CD14-positive monocyte (primary cell): ENCODE results near the gene TRIOBP. TPM values are rescaled to one million over a fixed set of nuclear protein-coding genes. Genes with fewer than 3 reads are reported as not detected.

Experiments used
- DNase-seq, 3 donors: peaks; one replicate each; pipeline ENCODE4 v3.0.0-alpha.2; 2011 to 2022
- H2AFZ ChIP-seq: 2 replicates; pipeline ENCODE4 v1.6.0; 2012; ENCODE audit warnings: mild to moderate bottlenecking, low read depth, low read length, inconsistent platforms; ENCODE audit not compliant: insufficient read depth, poor library complexity, severe bottlenecking
- H3K27ac ChIP-seq, 2 donors: 1 replicate in 1 of 2; 2 replicates in 1 of 2; pipeline ENCODE4 v1.5.1; 2012 to 2013; ENCODE audit warnings: low read length in 2 of 2, control low read depth in 1 of 2, inconsistent platforms in 1 of 2, low read depth in 1 of 2, mild to moderate bottlenecking in 1 of 2
- H3K27me3 ChIP-seq, 2 donors: one replicate each; pipeline versions ENCODE4 v1.6.0 to v1.6.1; 2011 to 2013; ENCODE audit warnings: low read length in 2 of 2; ENCODE audit not compliant: control insufficient read depth in 2 of 2, insufficient read depth in 2 of 2
- H3K36me3 ChIP-seq, 2 donors: replicated peaks in 1 of 2; 1 replicate in 1 of 2; 2 replicates in 1 of 2; pipeline versions ENCODE4 v1.5.1 to v1.6.1; 2012 to 2013; ENCODE audit warnings: low read length in 2 of 2, control low read depth in 1 of 2, inconsistent platforms in 1 of 2, mild to moderate bottlenecking in 1 of 2; ENCODE audit not compliant: insufficient read depth in 2 of 2, control insufficient read depth in 1 of 2
- H3K4me1 ChIP-seq, 2 donors: 1 replicate in 1 of 2; 2 replicates in 1 of 2; pipeline versions ENCODE4 v1.5.1 to v1.6.1; 2012 to 2013; ENCODE audit warnings: low read length in 2 of 2, control low read depth in 1 of 2, inconsistent platforms in 1 of 2, mild to moderate bottlenecking in 1 of 2, moderate library complexity in 1 of 2; ENCODE audit not compliant: insufficient read depth in 2 of 2, control insufficient read depth in 1 of 2
- H3K4me2 ChIP-seq: replicated peaks from 2 replicates; pipeline ENCODE3; 2012; ENCODE audit warnings: low read length, moderate library complexity, mild to moderate bottlenecking; ENCODE audit not compliant: poor library complexity, severe bottlenecking; ENCODE audit errors: extremely low read depth
- H3K4me3 ChIP-seq, 3 experiments: fragments of 200-600 bp in 1 of 3; sonication (generic) in 1 of 3; replicated peaks in 1 of 3; 1 replicate in 2 of 3; 2 replicates in 1 of 3; pipeline ENCODE4 v1.5.1; 2011 to 2013; ENCODE audit warnings: low read length in 3 of 3, mild to moderate bottlenecking in 3 of 3, control low read depth in 2 of 3, low read depth in 2 of 3, inconsistent platforms in 1 of 3, moderate library complexity in 1 of 3
- H3K79me2 ChIP-seq: 2 replicates; pipeline ENCODE4 v1.6.0; 2012; ENCODE audit warnings: mild to moderate bottlenecking, control low read depth, inconsistent platforms, low read length, moderate library complexity; ENCODE audit not compliant: insufficient read depth
- H3K9ac ChIP-seq: 2 replicates; pipeline ENCODE4 v1.6.0; 2017; ENCODE audit warnings: low read length, mild to moderate bottlenecking; ENCODE audit not compliant: insufficient read depth, poor library complexity, severe bottlenecking
- H3K9me3 ChIP-seq, 2 donors: replicated peaks in 1 of 2; 1 replicate in 1 of 2; 2 replicates in 1 of 2; pipeline versions ENCODE4 v1.5.1 to v1.6.1; 2012 to 2013; ENCODE audit warnings: low read length in 2 of 2, control low read depth in 1 of 2; ENCODE audit not compliant: control insufficient read depth in 1 of 2, insufficient read depth in 1 of 2
- H4K20me1 ChIP-seq: 2 replicates; pipeline ENCODE4 v1.6.0; 2012; ENCODE audit warnings: mild to moderate bottlenecking, low read length, control low read depth, moderate library complexity; ENCODE audit not compliant: insufficient read depth
- H3K27ac Mint-ChIP-seq, 7 donors: one replicate each; pipeline ENCODE4 v1.8.0; 2020; ENCODE audit warnings: mild to moderate bottlenecking in 7 of 7, mixed read lengths in 7 of 7, moderate library complexity in 6 of 7, inconsistent platforms in 2 of 7
- H3K27me3 Mint-ChIP-seq, 3 donors: one replicate each; pipeline ENCODE4 v1.8.0; 2021 to 2022; ENCODE audit warnings: low read depth in 3 of 3, mild to moderate bottlenecking in 3 of 3, mixed read lengths in 3 of 3, moderate library complexity in 3 of 3, inconsistent platforms in 1 of 3
- H3K36me3 Mint-ChIP-seq, 2 donors: one replicate each; pipeline ENCODE4 v1.8.0; 2020; ENCODE audit warnings: mixed read lengths in 2 of 2, inconsistent platforms in 1 of 2, mild to moderate bottlenecking in 1 of 2
- H3K4me1 Mint-ChIP-seq: one replicate; pipeline ENCODE4 v1.8.0; 2020; ENCODE audit warnings: mild to moderate bottlenecking, mixed read lengths
- H3K4me3 Mint-ChIP-seq, 2 donors: one replicate each; pipeline ENCODE4 v1.8.0; 2020; ENCODE audit warnings: mild to moderate bottlenecking in 2 of 2, mixed read lengths in 2 of 2, moderate library complexity in 1 of 2
- H3K9me3 Mint-ChIP-seq, 7 donors: one replicate each; pipeline ENCODE4 v1.8.0; 2020 to 2022; ENCODE audit warnings: mixed read lengths in 7 of 7, mild to moderate bottlenecking in 6 of 7, moderate library complexity in 6 of 7, inconsistent platforms in 2 of 7
- CTCF ChIP-seq: fragments of 200-600 bp; IDR thresholded peaks from one replicate; pipeline ENCODE4 v1.8.0; 2022; ENCODE audit warnings: antibody characterized with exemption, mild to moderate bottlenecking
- WGBS: methylation state at CpG from one replicate; pipeline ENCODE4 v1.1.5; 2013; ENCODE audit warnings: missing lambda C conversion rate; ENCODE audit not compliant: insufficient coverage; 5-methylcytosine and 5-hydroxymethylcytosine counted together
- intact Hi-C, 2 donors: fragments of 100-400 bp; cut with micrococcal nuclease; formaldehyde crosslinking; loops; one replicate each; pipeline versions ENCODE4 v1.15.0 to v1.15.1; 2023
- polyA plus RNA-seq, 3 donors: library from polyadenylated mRNA; depleted of rRNA in 1 of 3; unstranded in 2 of 3; stranded (reverse) in 1 of 3; fragments of 300-500 nt in 2 of 3; fragments of >200 nt in 1 of 3; fragmentation: Illumina TruSeq in 2 of 3; gene quantifications; 1 replicate in 2 of 3; 2 replicates in 1 of 3; pipeline ENCODE4 v1.2.3, GENCODE V29; 2012 to 2021

TRIOBP gene
- polyA plus RNA-seq, 3 donors: 43.0 to 46.6 (median 44.7) TPM

DNA sequence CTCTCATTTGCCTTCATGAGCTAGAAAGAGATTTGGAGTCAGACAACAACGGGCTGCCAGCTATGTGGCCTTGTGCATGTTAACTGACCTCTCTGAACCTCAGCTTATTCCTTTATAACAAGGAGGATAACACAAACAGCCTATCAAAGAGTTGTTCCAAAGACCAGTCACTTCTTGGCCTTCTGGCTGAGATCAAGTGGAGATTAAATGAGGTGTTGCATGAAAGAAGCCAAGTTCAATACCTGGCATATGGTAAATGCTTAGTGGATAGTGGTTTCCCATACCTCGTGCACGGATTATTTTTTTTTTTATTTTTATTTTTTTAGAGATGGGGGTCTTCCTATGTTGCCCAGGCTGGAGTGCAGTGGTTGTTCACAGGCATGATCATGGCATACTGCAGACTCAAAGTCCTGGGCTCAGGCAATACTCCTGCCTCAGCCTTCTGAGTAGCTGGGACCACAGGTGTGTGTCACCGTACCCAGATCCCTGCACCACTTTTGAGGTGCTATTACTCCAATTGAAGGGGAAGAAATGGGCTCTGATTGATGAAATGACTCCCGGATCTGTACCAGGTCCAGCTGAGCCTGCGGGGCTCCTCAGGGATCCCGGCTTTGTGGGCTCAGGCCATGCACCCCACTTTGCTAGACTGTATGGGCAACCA lies 16.5 kb upstream of the TRIOBP start:
- peak overlapping the region in 2 of 7 donors; percentile 60 to 63 for H3K27ac Mint-ChIP-seq
- peaks cover 40 to 45% of the 10 kb centered on the region in 2 donors for H3K4me1 ChIP-seq

GRCh38 chr22:37681001-37681424 lies 15.8 kb upstream of the TRIOBP start:
- H3K27ac Mint-ChIP-seq: peak overlapping the region in 6 of 7 donors; percentile 40 to 88 (median 61)
- H2AFZ ChIP-seq: no peak overlapping the region
- H3K4me1 ChIP-seq: peaks cover 37 to 42% of the 10 kb centered on the region in 2 donors
- H3K79me2 ChIP-seq: peaks cover 28% of the 10 kb centered on the region
- no peaks in the 10 kb centered on the region for H3K27me3 Mint-ChIP-seq
- H3K4me3 ChIP-seq: no peak overlapping the region
- no peaks in the 10 kb centered on the region for H3K9me3 Mint-ChIP-seq
- no peak overlapping the region for H3K4me2 ChIP-seq
- 50% methylated on average over 2 of the region's 2 CpGs for WGBS
- no peaks in the 10 kb centered on the region for H3K9me3 ChIP-seq
- peaks cover 46% of the 10 kb centered on the region for H4K20me1 ChIP-seq
- H3K27ac ChIP-seq: peak overlapping the region in 1 of 2 donors; percentile 8
- H3K27me3 ChIP-seq: no peaks in the 10 kb centered on the region
- intact Hi-C loops: loop anchor here (1.0 to 10.0 kb wide), 3 partner anchors 38 to 124 kb away; partner anchors contain the start of gene GCAT (in 1 of the 2)
- peaks cover 13 to 33% of the 10 kb centered on the region in 2 donors for H3K36me3 Mint-ChIP-seq
- no peak overlapping the region for H3K9ac ChIP-seq
- H3K36me3 ChIP-seq: peaks cover 18 to 22% of the 10 kb centered on the region in 2 donors
- peaks cover 26% of the 10 kb centered on the region for H3K4me1 Mint-ChIP-seq
- no peak for DNase-seq
- H3K4me3 Mint-ChIP-seq: no peak overlapping the region
- no peak for TF ChIP-seq CTCF

More for the DNA sequence above, 16.5 kb upstream of the TRIOBP start:
- H3K27ac ChIP-seq: peak overlapping the region in 1 of 2 donors; percentile 20
- H3K9me3 ChIP-seq: no peaks in the 10 kb centered on the region
- Mint-ChIP-seq H3K4me1 (peaks cover 24% of the 10 kb centered on the region), H3K27me3 (no peaks in the 10 kb centered on the region), H3K9me3 (no peaks in the 10 kb centered on the region), H3K36me3 (peaks cover 13 to 33% of the 10 kb centered on the region in 2 donors), H3K4me3 (no peak overlapping the region)
- 96% methylated on average over 4 of the region's 7 CpGs for WGBS
- H3K27me3 ChIP-seq: no peaks in the 10 kb centered on the region
- TF ChIP-seq CTCF: no peak
- no peak for DNase-seq
- no peak overlapping the region for H3K9ac ChIP-seq
- H3K4me3 ChIP-seq: no peak overlapping the region
- intact Hi-C loops: loop anchor here in 1 of 2 donors (2.0 to 10.0 kb wide), 2 partner anchors 38 to 124 kb away; partner anchors contain the start of gene GCAT
- peaks cover 35% of the 10 kb centered on the region for H3K79me2 ChIP-seq
- H2AFZ ChIP-seq: no peak overlapping the region
- H3K4me2 ChIP-seq: no peak overlapping the region
- H3K36me3 ChIP-seq: peaks cover 18 to 22% of the 10 kb centered on the region in 2 donors
- H4K20me1 ChIP-seq: peaks cover 52% of the 10 kb centered on the region
